PFSK-1 (cell line): Measurements from ENCODE around the gene BMF.

Experiments
- FOXP2 ChIP-seq: optimal IDR thresholded peaks from 2 replicates; pipeline ENCODE3; 2011; ENCODE audit warnings: borderline replicate concordance, control low read depth, inconsistent platforms; ENCODE audit not compliant: insufficient read depth; ENCODE audit errors: extremely low read length, extremely low read depth
- POLR2AphosphoS5 ChIP-seq: IDR thresholded peaks from 2 replicates; pipeline ENCODE4 v1.6.1; 2012; ENCODE audit warnings: low read depth, mild to moderate bottlenecking, control low read depth, low read length, moderate library complexity
- SIN3A ChIP-seq: IDR thresholded peaks from 2 replicates; pipeline ENCODE4 v1.6.1; 2012; ENCODE audit warnings: mild to moderate bottlenecking, low read length, moderate library complexity, borderline replicate concordance; ENCODE audit not compliant: insufficient read depth
- TAF1 ChIP-seq: IDR thresholded peaks from 2 replicates; pipeline ENCODE4 v1.6.1; 2012; ENCODE audit warnings: low read length, control low read depth, borderline replicate concordance; ENCODE audit not compliant: insufficient read depth
- TF ChIP-seq, protein P1 (sequence below), 2 experiments: IDR thresholded peaks; 2 replicates each; pipeline versions ENCODE4 v1.6.1 to v1.8.0; 2011 to 2012; ENCODE audit warnings: low read depth in 2 of 2, low read length in 2 of 2, control low read depth in 1 of 2, inconsistent platforms in 1 of 2, mild to moderate bottlenecking in 1 of 2, moderate library complexity in 1 of 2; ENCODE audit not compliant: insufficient read depth in 1 of 2

Gene BMF

DNA sequence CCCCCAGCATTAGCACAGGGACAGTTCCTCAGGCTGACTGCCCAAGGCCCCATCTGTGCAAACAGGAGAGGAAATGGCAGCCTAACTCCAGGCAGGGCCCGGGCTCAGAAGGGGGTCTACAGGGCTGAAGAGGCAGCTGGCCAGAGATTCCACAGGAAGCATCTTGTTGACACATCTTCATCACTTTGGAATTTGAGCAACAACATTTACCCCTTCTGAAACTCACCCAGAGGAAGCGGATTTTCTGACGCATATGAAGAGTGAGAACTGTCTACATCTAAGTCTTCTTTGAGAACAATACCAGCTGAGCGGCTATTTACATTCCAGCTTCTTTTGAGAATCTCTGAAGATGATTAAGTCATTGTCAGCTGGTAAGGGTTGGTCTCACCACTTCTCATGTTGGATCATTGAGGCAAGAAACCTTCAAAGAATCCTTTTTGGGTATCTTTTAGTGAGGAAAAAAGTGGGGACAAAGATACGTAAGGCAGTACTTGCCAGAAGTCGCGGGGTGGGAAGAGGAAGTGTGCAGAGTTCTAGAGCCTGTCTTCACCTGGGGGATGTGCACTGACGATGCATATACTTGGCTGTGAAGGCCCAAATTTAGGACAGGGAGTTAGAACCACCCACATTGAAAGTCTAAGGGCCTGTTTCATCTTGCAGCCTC lies 44.3 kb downstream of the BMF start:
- TF ChIP-seq, protein P1, sequence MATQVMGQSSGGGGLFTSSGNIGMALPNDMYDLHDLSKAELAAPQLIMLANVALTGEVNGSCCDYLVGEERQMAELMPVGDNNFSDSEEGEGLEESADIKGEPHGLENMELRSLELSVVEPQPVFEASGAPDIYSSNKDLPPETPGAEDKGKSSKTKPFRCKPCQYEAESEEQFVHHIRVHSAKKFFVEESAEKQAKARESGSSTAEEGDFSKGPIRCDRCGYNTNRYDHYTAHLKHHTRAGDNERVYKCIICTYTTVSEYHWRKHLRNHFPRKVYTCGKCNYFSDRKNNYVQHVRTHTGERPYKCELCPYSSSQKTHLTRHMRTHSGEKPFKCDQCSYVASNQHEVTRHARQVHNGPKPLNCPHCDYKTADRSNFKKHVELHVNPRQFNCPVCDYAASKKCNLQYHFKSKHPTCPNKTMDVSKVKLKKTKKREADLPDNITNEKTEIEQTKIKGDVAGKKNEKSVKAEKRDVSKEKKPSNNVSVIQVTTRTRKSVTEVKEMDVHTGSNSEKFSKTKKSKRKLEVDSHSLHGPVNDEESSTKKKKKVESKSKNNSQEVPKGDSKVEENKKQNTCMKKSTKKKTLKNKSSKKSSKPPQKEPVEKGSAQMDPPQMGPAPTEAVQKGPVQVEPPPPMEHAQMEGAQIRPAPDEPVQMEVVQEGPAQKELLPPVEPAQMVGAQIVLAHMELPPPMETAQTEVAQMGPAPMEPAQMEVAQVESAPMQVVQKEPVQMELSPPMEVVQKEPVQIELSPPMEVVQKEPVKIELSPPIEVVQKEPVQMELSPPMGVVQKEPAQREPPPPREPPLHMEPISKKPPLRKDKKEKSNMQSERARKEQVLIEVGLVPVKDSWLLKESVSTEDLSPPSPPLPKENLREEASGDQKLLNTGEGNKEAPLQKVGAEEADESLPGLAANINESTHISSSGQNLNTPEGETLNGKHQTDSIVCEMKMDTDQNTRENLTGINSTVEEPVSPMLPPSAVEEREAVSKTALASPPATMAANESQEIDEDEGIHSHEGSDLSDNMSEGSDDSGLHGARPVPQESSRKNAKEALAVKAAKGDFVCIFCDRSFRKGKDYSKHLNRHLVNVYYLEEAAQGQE (IDR thresholded peaks at IDR 0.05; ENCODE audit: insufficient read depth in 1 of 2, low read depth in 2 of 2, low read length in 2 of 2), result no peak; a peak in 1 of 4 replicates
- TF ChIP-seq SIN3A (no peak), FOXP2 (peak; percentile 30)

- no peak for TF ChIP-seq FOXP2
- no peak for TF ChIP-seq POLR2AphosphoS5
- TF ChIP-seq, protein P1 (IDR thresholded peaks at IDR 0.05; ENCODE audit: insufficient read depth in 1 of 2, low read depth in 2 of 2, low read length in 2 of 2), result no peak
- TF ChIP-seq TAF1, result no peak
- TF ChIP-seq SIN3A, result no peak
Measured at GRCh38 chr15:40063563-40064011, 45.1 kb downstream of the BMF start.

GRCh38 chr15:40062816-40063562 lies 45.7 kb downstream of the BMF start:
- no peak for TF ChIP-seq SIN3A
- no peak for TF ChIP-seq POLR2AphosphoS5
- no peak for TF ChIP-seq FOXP2
- TF ChIP-seq, protein P1 (IDR thresholded peaks at IDR 0.05; ENCODE audit: insufficient read depth in 1 of 2, low read depth in 2 of 2, low read length in 2 of 2), result no peak
- no peak for TF ChIP-seq TAF1

DNA sequence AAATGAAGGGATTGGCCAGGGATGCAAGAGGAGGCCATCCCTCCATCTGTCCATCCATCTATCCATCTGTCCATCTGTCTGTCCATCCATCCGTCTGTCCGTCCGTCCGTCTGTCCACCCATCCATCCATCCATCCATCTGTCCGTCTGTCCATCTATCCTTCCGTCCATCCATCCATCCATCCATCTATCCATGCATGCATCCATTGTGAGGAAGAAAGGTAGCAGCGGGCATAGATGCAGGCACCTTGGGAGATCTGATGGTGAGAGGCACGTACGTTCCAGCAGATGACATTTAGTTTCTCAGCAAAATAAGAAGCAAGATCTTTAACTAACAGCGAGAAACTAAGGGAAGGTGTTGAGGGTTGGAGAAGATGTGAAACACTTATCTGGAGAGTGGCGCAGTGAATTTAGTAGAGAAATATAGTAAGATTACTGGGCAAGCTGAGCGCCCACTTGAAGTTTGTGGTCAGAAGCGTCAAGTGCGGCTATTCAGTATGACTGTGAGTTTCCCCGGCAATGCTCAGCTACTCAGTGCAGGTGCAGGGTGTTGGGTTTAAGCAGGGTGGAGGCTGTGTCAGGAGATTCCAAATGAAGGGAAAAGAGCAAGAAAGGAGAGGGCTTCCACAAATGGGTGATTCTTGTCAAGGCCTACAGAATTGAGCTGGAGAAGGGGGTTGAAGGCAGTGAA lies 47.3 kb downstream of the BMF start:
- TF ChIP-seq, protein P1 (IDR thresholded peaks at IDR 0.05; ENCODE audit: insufficient read depth in 1 of 2, low read depth in 2 of 2, low read length in 2 of 2), result no peak
- TF ChIP-seq POLR2AphosphoS5 (no peak), FOXP2 (no peak), SIN3A (no peak), TAF1 (no peak)
